ENCODE results near the gene PKD2.

DNA sequence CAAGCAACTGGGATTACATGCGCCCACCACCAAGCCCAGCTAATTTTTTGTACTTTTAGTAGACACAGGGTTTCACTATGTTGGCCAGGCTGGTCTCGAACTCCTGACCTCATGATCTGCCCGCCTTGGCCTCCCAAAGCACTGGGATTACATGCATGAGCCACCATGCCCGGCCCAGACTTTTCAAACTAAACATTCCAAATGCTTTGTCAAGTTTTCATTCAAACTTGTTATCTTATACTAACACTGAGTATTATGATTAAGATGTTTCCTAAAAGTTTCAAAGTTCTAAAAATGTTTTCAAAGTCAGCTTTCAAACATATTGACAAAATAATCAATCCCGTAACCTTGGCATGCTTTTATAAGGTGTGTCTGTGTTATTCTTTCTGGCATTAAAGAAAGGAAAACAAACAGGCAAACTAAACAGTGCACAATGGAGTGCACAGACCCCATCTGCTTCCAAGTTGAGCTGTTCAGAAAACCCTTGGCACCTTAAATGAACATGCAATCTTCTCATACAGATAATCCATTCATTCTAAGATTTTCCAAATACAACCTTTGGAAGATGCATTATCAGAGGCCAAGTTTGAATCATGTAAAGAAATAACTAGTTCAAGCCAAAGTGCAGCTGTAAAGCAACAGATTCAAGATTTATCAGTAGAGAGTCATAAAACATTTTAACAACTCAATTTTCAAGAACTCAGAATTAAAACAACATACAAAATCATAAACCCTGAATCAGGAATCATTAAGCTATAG lies 101.9 kb downstream of the PKD2 start:
- TF ChIP-seq CTCF (conservative IDR thresholded peaks at IDR 0.05; ENCODE audit: low read length), result no peak
- no peak for TF ChIP-seq EZH2phosphoT487 (IDR thresholded peaks at IDR 0.05; ENCODE audit: borderline replicate concordance, low read depth, low read length)

All from OCI-LY7 (cell line).